ENCODE results near the gene NMRK2.
"Not testable (repeated sequence)": the region's sequence is repeated elsewhere in the genome, so short reads cannot be mapped to it uniquely, and the experiment has no call there.

The NMRK2 gene

DNA sequence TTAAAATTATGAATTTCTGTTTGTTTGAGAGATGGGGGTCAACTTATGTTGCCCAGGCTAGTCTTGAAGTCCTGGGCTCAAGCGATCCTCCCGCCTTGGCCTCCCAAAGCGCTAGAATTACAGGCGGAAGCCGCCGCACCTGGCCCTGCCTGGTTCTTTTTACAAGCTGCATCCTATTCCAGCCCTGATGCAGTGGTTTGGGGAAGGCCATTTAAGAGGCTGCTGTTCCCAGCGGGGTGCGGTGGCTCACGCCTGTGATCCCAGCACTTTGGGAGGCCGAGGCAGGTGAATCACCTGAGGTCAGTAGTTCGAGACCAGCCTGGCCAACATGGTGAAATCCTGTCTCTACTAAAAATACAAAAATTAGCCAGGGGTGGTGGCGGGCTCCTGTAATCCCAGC, 35.1 kb downstream of the NMRK2 start:
- Histone ChIP-seq H3K4me1 (ENCODE audit: control insufficient read depth, insufficient read depth, low read length) (peaks cover 16% of the 10 kb centered on the region), H3K36me3 (ENCODE audit: control insufficient read depth, insufficient read depth, low read length) (peaks cover 62% of the 10 kb centered on the region), H3K27ac (ENCODE audit: low read depth, low read length) (peak overlapping the region; percentile 98), H3K9ac (ENCODE audit: low read depth, low read length) (peak overlapping the region; percentile 62; the same call in 1 of the 2 replicates)
- H3K27me3 ChIP-seq (ENCODE audit: control insufficient read depth, insufficient read depth, low read length); H3K4me3 ChIP-seq (ENCODE audit: low read depth, low read length); H3K9me3 ChIP-seq (ENCODE audit: control insufficient read depth, insufficient read depth, low read length): not testable (repeated sequence)

- peak overlapping the region; percentile 98 for H3K27ac ChIP-seq (ENCODE audit: low read depth, low read length)
- H3K4me1 ChIP-seq (ENCODE audit: control insufficient read depth, insufficient read depth, low read length): peaks cover 16% of the 10 kb centered on the region
- no peaks in the 10 kb centered on the region for H3K9me3 ChIP-seq (ENCODE audit: control insufficient read depth, insufficient read depth, low read length)
- H3K36me3 ChIP-seq (ENCODE audit: control insufficient read depth, insufficient read depth, low read length): peaks cover 53% of the 10 kb centered on the region
- no peaks in the 10 kb centered on the region for H3K27me3 ChIP-seq (ENCODE audit: control insufficient read depth, insufficient read depth, low read length)
- H3K9ac ChIP-seq (ENCODE audit: low read depth, low read length): peak overlapping the region; percentile 87
- H3K4me3 ChIP-seq (ENCODE audit: low read depth, low read length): peak overlapping the region; percentile 85
These were observed 35.9 kb downstream of the NMRK2 start for GRCh38 chr19:3968556-3969434.

GRCh38 chr19:3969435-3970312, 36.8 kb downstream of the NMRK2 start:
- Histone ChIP-seq H3K27me3 (ENCODE audit: control insufficient read depth, insufficient read depth, low read length) (no peaks in the 10 kb centered on the region), H3K36me3 (ENCODE audit: control insufficient read depth, insufficient read depth, low read length) (peaks cover 47% of the 10 kb centered on the region), H3K9me3 (ENCODE audit: control insufficient read depth, insufficient read depth, low read length) (no peaks in the 10 kb centered on the region), H3K4me1 (ENCODE audit: control insufficient read depth, insufficient read depth, low read length) (peaks cover 16% of the 10 kb centered on the region), H3K9ac (ENCODE audit: low read depth, low read length) (peak overlapping the region; percentile 87), H3K4me3 (ENCODE audit: low read depth, low read length) (peak overlapping the region; percentile 85), H3K27ac (ENCODE audit: low read depth, low read length) (peak overlapping the region; percentile 98)

GRCh38 chr19:3970313-3970807, 37.5 kb downstream of the NMRK2 start:
- Histone ChIP-seq H3K9me3 (ENCODE audit: control insufficient read depth, insufficient read depth, low read length) (no peaks in the 10 kb centered on the region), H3K27ac (ENCODE audit: low read depth, low read length) (peak overlapping the region; percentile 98), H3K4me3 (ENCODE audit: low read depth, low read length) (peak overlapping the region; percentile 85), H3K9ac (ENCODE audit: low read depth, low read length) (peak overlapping the region; percentile 87), H3K4me1 (ENCODE audit: control insufficient read depth, insufficient read depth, low read length) (peaks cover 16% of the 10 kb centered on the region), H3K27me3 (ENCODE audit: control insufficient read depth, insufficient read depth, low read length) (no peaks in the 10 kb centered on the region), H3K36me3 (ENCODE audit: control insufficient read depth, insufficient read depth, low read length) (peaks cover 45% of the 10 kb centered on the region)

- peaks cover 45% of the 10 kb centered on the region for H3K36me3 ChIP-seq (ENCODE audit: control insufficient read depth, insufficient read depth, low read length)
- H3K9me3 ChIP-seq (ENCODE audit: control insufficient read depth, insufficient read depth, low read length): no peaks in the 10 kb centered on the region
- peak within 1 kb of the TSS; percentile 85 for H3K4me3 ChIP-seq (ENCODE audit: low read depth, low read length)
- H3K27ac ChIP-seq (ENCODE audit: low read depth, low read length): peak within 1 kb of the TSS; percentile 98
- H3K27me3 ChIP-seq (ENCODE audit: control insufficient read depth, insufficient read depth, low read length): no peaks in the 10 kb centered on the region
- peak within 1 kb of the TSS; percentile 87 for H3K9ac ChIP-seq (ENCODE audit: low read depth, low read length)
- H3K4me1 ChIP-seq (ENCODE audit: control insufficient read depth, insufficient read depth, low read length): peaks cover 16% of the 10 kb centered on the region
These were observed 38.1 kb downstream of the NMRK2 start, which contains the start of gene DAPK3 for GRCh38 chr19:3970808-3971598. DAPK3 (minus strand) TSS chr19:3971099; CDS start chr19:3969735, 1,364 bp downstream.

DNA sequence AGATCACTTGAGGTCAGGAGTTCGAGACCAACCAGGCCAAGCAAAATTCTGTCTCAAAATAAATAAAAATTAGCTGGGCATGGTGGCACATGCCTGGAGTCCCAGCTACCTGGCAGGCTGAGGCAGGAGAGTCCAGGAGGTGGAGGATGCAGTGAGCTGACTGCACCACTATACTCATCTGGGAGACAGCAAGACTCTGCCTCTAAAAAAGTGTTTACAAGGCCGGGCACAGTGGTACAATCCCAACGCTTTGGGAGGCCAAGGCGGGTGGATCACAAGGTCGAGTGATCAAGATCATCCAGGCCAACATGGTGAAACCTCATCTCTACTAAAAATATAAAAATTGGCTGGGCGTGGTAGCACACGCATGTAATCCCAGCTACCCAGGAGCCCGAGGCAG, 42.3 kb downstream of the NMRK2 start:
- H3K9me3 ChIP-seq (ENCODE audit: control insufficient read depth, insufficient read depth, low read length): no peaks in the 10 kb centered on the region
- H3K9ac ChIP-seq (ENCODE audit: low read depth, low read length): no peak overlapping the region
- no peaks in the 10 kb centered on the region for H3K27me3 ChIP-seq (ENCODE audit: control insufficient read depth, insufficient read depth, low read length)
- no peaks in the 10 kb centered on the region for H3K4me1 ChIP-seq (ENCODE audit: control insufficient read depth, insufficient read depth, low read length)
- no peak overlapping the region for H3K4me3 ChIP-seq (ENCODE audit: low read depth, low read length)
- no peak overlapping the region for H3K27ac ChIP-seq (ENCODE audit: low read depth, low read length)
- peaks cover 58% of the 10 kb centered on the region for H3K36me3 ChIP-seq (ENCODE audit: control insufficient read depth, insufficient read depth, low read length)

DNA sequence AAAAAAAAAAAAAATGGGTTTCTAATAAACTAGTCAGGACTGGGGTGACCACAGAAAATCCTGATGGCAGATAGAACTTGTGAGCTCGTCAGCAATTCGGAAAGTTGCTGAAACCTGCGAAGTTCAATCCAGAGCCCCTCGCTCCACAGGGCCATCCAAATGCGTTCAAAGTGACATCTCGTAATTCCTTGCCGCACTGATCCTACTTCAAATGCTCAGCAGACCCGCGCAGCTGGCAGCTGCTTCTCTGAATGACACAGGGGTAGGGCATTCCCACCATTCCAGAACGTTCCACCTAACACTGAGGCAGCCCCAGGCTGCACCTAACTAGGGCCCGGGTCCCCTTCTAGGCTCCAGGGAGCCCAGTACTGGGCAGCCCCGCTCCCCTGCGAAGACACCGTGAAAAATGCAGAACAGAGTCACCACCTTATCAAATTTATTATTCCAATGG, 42.8 kb downstream of the NMRK2 start:
- Histone ChIP-seq H3K9me3 (ENCODE audit: control insufficient read depth, insufficient read depth, low read length) (no peaks in the 10 kb centered on the region), H3K4me1 (ENCODE audit: control insufficient read depth, insufficient read depth, low read length) (no peaks in the 10 kb centered on the region), H3K9ac (ENCODE audit: low read depth, low read length) (no peak overlapping the region), H3K36me3 (ENCODE audit: control insufficient read depth, insufficient read depth, low read length) (peaks cover 63% of the 10 kb centered on the region), H3K4me3 (ENCODE audit: low read depth, low read length) (no peak overlapping the region), H3K27me3 (ENCODE audit: control insufficient read depth, insufficient read depth, low read length) (no peaks in the 10 kb centered on the region), H3K27ac (ENCODE audit: low read depth, low read length) (no peak overlapping the region)

DNA sequence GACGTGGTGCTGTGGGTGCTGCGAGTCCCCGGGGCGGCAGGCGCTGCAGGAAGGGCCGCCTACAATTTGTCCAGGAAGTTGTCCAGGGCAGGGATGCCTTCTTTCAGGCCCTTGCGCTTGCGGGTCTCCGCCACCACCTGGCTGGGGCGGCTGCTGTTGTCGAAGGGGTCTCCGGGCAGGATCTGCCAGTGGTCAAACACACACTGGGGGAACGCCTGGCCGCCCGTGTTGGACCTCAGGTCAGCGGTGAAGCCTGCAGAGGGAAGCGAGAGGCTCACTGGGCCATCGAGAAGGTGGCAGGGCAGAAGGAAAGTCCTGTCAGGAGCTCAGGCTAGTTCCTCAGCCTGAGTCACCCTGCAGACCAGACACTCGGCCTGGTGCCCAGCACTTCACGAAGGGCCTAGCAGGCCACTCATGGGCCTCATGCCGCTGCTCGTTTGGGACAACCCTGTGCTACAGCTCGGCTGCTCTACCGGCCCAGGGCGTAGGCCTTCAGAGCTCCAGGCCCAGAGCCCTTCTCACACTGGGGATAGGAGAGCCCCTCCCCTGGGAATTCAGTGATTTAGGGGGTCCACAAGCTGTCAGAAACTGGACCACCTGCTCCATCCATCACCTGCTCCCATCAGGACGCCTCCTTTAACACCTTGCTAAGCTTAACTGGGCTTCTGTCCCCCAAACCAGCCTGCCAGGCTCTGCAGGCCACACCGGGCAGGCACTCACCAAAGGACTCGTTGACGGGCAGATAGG, 43.8 kb downstream of the NMRK2 start:
- H3K36me3 ChIP-seq (ENCODE audit: control insufficient read depth, insufficient read depth, low read length): peaks cover 73% of the 10 kb centered on the region
- no peak overlapping the region for H3K9ac ChIP-seq (ENCODE audit: low read depth, low read length)
- H3K27me3 ChIP-seq (ENCODE audit: control insufficient read depth, insufficient read depth, low read length): no peaks in the 10 kb centered on the region
- no peak overlapping the region for H3K4me3 ChIP-seq (ENCODE audit: low read depth, low read length)
- no peaks in the 10 kb centered on the region for H3K4me1 ChIP-seq (ENCODE audit: control insufficient read depth, insufficient read depth, low read length)
- no peaks in the 10 kb centered on the region for H3K9me3 ChIP-seq (ENCODE audit: control insufficient read depth, insufficient read depth, low read length)
- H3K27ac ChIP-seq (ENCODE audit: low read depth, low read length): peak overlapping the region; percentile 42

DNA sequence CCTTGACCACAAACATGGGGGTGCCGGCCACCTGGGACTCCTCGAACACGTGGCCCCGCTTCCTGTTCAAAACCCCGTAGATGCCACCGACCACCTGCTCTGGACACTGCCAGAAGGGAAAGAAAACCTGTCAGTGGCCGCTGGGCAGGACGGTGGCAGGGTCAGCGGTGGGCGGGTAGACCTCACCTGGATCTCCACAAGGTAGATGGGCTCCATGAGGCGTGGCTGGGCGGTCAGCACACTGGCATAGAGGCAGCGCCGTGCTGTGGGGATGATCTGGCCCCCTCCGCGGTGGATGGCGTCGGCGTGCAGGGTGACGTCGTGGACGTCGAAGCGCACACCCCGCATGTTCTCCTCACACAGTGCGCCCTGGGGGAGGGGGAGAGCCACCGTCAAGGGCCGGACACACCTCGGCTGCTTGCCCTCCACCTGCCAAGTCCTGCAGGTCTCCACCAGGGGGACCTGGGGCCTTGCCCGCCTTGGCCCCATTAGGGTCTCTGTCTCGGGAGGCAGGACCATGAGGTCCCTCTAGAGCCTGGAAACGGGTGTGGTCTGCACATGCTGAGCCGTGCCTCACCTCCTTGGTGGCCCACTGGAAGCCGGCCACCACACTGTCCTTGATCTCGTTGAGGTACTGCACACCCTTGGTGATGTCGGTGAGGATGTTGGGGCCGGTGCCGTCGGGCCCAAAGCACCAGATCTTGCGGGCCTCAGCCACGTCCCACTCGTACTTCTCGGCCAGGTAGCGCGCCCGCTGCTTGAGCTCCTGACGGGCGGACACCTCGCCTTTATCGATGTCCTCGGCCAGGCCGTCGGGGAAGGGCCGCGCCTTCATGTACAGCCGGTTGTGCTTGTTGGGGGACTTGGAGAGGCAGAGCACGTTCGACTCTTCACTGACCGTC, 44.6 kb downstream of the NMRK2 start:
- H3K9ac ChIP-seq (ENCODE audit: low read depth, low read length): no peak overlapping the region
- H3K36me3 ChIP-seq (ENCODE audit: control insufficient read depth, insufficient read depth, low read length): peaks cover 79% of the 10 kb centered on the region
- H3K9me3 ChIP-seq (ENCODE audit: control insufficient read depth, insufficient read depth, low read length): no peaks in the 10 kb centered on the region
- H3K4me1 ChIP-seq (ENCODE audit: control insufficient read depth, insufficient read depth, low read length): no peaks in the 10 kb centered on the region
- no peak overlapping the region for H3K4me3 ChIP-seq (ENCODE audit: low read depth, low read length)
- H3K27ac ChIP-seq (ENCODE audit: low read depth, low read length): peak overlapping the region; percentile 42
- no peaks in the 10 kb centered on the region for H3K27me3 ChIP-seq (ENCODE audit: control insufficient read depth, insufficient read depth, low read length)

Measured in HUES48 (cell line).